G401.6 (cell line): Measurements from ENCODE around the gene BAK1.
"Not testable (repeated sequence)": the region's sequence is repeated elsewhere in the genome, so short reads cannot be mapped to it uniquely, and the experiment has no call there.

Source experiments
- FAIRE-seq: peaks from 2 replicates; lab custom pipeline; 2012; peaks lifted over from hg19 to GRCh38; lab: Jason Lieb, UNC

BAK1 gene

DNA sequence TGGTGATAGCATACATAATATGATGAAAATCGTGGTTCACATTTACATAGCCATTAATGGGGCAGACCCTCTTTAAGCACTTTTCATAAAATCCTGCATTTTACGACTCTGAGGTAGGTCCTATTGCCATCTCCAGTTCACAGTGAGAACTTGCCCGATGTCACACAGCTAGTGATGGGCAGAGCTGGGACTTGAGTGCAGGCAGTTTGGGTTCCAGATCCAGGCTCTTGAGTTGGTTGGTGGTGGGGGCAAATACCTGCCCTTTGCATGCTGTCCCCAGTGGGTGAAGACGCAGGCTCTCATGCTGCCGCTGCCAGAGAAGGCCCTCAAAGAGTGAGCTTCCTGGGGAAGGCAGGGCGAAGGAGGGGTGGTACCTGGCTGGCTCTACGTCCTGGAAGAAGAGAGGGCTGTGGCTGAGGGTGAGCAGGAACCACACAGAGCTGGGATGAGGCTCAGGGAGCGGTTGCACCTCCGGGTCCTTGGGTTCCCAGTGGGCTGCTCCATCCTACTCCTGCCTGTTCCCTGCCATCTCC lies 6.1 kb upstream of the BAK1 start:
- FAIRE-seq: no peak

DNA sequence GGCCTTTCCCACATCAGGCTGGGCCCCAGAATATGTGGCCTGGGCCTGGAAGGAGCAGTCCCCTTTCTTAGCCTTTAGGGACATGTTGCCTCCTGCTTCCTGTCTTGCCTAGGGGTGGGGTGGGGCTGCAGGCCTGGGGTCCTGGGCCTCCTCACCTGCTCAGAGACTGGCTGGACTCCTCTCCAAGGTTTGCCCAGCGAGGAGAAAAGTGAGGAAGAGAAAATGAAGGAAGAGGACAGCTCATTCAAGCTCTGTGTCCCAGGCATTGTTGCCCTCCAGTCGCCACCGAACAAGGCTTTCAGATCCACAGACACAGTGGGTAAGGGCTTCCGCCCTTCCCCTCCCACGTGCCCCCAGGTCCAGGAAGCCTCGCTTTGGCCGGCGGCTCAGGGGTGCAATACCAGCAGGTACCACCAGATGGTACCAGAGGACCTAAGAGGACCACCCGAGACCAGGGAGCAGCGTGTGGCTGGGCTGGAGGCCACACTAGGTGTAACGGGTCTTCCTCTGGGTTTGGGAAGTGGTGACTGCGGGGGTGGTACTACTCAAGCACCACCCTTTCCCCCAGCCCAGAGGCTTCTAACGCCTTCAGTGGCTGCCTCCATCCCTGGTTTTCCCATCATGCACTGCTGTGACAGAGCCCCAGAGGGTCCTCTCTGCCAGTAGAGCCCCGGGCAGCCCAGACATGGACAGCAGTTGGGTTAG lies 5.5 kb upstream of the BAK1 start:
- no peak for FAIRE-seq

DNA sequence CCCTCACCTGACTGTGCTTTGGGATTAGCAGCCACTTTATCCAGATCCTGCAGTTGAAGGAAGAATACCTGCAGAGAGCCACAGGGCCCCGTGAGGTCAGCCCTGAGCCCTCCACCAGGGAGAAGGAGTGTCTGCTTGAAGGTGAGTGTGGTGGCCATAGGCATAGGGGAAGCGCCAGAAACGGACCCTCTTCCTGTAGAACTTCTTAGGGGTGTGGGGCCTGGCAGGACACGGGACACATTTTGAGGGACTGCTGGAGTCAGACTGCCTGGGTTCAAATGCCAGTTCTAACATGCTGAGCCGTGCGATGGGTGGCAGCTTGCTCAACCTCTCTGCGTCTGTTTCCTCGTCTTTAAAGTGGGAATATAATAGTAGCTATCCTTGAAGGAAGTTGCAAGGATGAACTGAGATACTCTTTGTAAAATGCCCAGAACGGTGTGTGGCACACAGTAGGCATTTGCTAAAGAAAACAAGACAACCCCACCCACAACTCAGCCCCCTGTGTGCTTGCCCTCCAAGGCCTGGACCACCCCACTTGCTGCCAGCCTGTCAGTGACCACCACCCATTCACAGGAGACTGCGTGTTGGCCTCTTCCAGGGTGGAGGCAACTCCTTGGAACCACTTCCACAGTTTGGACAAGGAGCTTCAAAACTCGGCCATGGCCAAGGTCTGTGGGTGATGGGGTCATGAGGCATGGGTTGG lies 4.8 kb upstream of the BAK1 start:
- FAIRE-seq: no peak

DNA sequence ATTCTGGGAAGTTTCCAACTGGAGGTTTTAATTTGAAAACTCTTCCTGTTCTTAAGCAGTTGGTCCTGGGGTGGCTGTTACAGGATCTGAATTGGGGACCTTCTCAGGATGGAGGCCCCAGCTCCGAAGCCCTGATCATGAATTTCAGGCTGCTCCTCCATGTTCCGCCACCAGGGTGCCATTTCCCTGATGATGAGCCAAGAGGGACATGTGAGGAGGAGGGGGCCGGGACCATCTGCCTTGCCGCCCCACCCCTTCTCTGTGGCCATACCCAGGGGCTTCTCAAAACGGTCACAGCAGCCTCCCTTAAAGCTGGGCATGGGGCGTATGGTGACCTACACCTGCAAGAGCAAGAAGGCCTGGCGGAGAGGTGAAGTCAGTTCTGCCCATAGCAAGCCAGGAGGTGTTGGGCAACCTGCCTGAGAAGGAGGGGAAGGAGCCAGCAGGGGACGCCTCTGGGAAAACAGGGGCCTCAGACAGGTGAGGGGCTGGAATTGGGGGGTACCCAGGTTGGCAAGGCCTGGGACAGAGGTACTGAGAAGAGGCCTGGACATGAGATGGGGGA lies 3.6 kb upstream of the BAK1 start:
- no peak for FAIRE-seq

DNA sequence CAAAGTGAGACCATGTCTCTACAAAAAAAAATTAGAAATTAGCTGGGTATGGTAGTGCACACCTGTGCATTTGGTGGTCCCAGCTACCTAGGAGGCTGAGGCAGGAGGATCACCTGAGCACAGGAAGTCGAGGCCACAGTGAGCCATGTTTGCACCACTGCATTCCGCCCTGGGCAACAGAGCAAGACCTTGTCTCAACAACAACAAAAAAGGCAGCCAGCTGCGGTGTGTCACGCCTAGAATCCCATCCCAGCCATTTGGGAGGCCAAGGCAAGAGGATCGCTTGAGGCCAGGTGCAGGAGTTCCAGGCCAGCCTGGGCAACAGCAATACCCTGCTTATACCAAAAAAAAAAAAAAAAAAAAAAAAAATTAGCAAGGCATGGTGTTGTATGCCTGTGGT lies 1.1 kb upstream of the BAK1 start:
- no peak for FAIRE-seq

DNA sequence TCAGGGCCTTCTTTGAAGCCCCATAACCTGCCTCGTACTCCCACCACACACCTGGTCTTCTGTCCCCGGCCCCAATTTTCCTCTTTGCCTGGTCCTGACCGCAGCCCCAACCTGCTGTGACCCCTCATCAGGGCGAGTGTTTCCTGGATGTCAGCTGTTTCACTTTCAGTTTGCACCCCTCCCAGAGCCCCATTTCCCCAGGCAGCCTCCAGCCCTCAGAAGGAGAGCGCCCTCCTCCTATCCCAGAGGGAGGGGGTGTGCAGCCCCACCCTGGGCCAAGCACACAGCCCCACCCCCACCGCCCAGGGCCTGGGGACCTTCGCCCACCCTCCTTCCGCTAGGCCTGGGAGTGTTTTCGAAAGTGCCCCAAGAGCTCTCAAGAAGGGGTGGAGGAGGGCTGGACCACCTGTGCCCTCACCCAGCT lies 1.5 kb downstream of the BAK1 start:
- FAIRE-seq: no peak

DNA sequence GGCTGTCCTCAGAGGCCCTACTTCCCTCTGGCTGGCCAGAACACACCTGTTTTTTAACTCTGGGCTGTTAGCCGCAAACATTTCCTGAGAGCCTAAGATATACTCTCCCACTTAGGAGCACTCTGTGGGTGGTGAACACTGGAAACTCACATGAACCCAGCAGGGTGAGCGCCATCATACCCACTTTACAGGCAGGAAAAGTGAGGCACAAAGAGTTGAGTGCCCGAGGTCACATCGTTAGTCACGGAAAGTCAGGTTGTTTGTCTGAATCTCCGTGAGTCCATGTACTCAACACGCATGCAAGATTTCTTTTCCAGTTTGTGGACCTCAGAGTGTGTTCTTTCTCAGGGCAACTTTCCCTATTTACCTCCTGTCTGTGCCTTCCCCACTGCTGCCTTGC lies 1.9 kb downstream of the BAK1 start:
- FAIRE-seq: no peak

DNA sequence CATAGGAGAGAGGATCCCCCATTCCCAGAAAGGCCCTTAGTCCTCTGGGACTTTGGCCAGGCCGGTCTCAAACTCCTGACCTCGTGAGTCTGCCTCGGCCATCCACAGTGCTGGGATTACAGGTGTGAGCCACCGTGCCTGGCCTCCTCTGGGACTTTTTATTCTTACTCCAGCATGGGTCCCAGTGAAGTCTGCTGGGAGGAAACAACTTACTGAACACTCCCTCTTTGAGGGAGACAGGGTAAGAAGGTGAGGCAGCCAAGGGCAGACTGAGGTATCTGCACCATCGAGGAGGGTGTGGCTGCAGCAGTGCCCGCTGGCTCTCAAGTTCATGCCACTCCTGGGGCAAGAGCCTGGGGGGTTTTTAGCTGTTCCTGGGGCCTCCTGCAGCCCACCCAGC lies 2.4 kb downstream of the BAK1 start:
- no peak for FAIRE-seq

DNA sequence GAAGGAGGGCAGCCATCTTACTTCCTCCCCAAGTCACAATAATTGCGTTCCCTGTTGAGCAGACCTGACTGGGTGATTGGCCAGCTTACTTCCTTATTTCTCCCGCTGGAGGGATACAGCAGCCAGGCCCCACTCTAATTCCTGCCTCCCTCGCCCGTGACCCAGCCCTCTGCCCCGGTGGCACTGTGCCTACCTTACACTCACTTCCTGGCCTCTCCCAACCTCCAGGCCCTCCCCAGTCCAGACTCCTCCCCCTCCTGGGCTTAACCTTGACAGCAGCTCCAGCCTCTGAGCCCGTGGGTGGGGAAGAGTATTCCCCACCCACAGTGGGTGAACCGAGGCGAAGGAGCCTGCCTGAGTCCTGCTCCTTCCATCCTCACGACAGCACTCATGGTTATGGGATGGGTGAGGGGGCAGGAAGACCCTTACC lies 3.0 kb downstream of the BAK1 start:
- FAIRE-seq: no peak

DNA sequence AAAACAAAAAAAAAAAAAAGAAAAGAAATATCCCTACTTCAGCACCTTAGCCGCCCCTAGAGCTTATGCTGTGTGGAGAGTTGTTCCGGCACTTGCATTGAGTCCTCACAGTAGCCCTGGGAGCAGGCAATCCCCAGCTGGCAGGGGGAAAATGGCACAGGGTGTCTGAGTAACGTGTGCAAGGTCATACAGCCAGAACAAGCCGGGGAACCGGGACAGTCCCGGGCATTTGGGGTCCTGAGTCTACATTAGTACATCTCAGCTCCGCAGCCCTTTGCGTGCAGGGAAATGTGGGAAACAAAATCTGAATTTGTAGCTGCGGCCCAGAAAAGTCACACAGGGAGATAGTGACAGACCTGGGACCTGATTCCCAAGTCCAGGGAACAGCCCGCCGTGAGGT lies 3.4 kb downstream of the BAK1 start:
- no peak for FAIRE-seq

DNA sequence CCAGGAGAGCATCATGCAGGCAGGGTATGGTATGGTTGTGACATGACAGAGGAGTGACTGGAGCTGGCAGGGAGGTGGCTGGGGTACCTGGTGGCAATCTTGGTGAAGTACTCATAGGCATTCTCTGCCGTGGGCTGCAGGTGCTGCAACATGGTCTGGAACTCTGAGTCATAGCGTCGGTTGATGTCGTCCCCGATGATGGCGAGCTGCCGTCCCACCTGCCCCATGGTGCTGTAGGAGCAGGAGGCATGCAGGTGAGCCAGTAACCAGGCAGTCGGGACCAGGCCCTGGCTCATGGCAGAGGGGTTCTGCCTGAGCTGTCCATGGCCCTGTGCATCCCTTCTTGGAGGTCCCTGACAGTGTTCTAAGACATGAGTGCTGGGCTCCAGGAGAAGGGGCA lies 4.9 kb downstream of the BAK1 start:
- no peak for FAIRE-seq

DNA sequence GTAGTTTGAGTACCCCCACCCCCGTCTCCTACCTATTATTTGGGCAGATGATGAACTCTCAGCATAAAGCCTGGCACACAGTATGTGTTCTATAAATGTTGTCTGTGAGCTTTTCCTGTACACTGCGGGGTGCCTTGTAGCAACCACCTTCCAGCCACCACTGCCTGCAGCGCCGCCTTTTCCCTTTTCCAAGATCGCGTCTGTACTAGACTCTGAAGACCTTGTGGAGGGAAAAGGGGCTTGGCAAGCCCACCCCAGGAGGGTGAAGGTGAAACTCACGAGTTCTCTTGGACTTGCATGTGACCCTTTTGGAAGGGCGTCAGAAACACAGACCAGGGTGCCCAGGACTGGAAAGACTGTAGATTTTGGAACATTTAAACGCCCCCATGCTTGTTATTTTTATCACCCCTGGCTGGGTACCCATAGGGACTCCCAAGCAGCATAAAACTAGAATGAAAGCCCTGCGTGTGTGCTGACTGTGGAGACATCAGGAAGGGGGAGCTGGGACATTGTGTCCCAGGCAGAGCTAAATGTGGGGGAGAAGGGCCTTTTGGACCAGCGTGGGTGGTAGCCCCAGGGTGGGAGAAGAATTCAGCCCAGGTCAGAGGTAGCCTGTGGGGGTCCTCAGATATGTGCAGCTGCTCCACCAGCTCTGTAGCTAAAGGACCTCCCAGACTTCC lies 8.3 kb downstream of the BAK1 start:
- no peak for FAIRE-seq

DNA sequence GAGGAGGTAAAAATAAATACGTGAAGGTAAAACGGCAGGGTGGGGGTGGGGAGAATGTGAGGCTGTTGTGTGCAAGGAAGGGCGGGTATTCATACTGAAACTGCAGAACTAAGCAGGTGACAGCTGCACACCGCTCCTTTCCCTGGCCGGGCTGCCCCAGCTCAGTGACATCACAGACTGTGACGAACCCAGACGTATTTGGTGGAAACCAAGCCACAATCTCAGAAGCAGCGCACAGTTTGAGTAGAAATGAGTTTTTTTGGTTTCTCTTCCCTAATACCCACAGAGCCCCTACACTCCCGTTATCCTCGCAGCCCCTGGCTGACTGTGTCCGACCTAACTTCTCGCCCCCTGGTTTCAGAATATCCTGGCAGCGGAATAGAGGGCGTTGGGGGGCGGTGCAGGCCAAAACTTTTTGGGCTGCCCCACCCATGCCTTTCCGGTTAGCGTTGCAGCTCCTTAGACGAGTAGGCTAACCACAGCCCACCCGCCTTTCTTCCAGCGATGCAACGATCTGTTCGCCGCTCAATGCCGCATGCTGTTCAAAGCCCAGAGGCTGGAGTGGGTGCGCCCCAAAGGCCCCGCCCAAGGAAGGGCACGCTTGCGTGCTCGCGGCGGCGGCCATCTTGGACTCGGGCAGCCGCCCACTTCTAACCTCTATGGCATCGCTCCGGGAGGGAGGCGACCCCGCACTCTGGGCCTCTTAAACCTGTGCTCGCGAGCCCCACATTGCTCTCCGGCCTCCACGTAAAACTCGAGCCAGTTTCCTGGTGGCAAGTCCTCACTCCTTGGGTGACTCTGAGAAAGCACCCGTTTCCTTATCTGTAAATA lies 9.1 kb downstream of the BAK1 start:
- FAIRE-seq: no peak

DNA sequence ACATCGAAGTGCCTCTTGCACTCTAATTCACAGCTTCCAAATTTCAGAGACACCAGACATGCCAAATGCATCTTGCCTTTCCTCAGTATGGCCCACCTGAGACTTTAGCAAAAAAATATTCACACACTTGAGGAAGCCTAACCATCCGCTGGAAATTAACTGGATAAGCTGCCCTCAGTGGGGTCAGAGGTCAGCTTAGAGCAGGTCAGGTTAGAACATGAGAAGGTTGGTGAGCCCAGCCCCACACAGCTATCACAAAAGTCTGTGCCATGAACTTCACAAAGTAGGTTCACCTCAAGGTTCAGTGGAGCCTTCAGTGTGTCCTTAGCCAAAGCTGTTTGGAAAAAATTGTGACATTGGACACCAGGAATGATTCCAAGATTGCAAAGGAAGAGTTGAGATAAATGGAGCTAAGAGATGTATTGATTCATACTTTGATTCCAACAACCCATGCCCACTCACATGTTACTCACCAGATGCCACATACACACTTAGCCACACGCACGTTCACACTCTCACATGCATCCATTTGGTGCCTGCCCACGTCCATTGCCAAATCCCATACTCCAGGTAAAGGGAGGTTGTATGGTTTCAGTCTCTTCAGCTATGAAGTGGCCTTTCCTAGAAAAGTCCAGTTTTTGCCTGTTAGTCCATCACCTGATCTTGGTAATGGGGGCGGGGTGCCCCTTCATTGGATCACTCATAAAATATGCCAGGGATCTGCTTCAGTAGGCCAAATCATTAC lies 11.1 kb downstream of the BAK1 start:
- no peak for FAIRE-seq

DNA sequence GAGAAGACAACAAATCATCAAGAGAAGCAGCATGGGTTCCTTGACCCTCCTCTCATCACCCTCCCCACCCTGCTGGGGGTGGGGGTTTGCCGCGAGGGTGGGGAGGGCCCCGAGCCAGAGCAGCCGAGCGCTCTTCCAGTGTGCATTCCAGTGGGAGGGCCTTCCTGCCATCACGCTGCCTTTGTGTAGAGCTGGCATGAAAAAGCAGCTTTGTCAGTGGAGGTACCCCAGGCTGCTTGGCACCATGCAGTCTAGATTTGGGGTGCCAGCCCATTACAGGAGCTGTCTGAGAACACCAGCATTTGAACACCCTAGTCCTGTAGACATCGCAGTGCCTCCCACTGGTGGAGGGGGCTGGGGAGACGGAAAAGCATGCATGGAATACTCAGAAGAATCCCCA lies 12.2 kb downstream of the BAK1 start:
- FAIRE-seq: no peak

DNA sequence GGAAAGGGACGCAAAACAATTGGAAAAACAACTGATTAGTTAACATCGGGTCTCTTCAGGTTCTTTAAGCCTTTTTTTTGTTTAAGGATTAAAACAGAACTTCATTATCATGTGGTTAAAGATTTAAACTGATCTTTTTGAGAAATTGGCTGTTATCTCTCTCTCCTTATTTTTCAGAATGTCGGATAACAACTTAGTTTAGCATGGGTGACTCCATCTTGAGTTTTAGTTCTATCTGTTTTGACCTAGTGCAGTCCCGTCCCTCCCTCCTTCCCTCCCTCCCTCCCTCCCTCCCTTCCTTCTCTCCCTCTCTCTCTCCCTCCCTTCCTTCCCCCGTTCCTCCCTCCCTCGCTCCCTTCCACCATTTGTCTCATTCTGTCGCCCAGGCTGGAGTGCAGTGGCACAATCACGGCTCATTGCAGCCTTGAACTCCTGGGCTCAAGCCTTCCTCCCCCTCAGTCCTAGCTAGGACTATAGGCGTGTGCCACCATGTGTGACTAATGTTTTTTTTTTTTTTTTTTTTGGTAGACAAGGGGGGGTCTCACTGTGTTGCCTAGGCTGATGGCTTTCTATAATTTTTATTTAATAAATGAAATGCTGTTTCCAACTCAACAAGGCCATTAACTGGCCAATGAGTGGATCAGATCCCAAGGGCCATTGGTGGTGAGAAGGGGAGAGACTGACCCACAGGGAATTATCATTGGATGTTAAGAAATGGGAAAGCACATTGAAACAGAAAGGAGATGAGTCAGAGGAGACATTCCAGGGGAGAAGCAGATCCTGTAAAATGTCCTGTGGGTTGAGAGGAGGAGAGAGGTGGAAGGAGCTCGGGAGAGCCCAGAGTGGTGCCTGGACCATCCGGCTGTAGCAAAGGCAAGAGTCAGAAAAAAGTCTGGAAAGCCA lies 13.6 kb downstream of the BAK1 start:
- no peak for FAIRE-seq

DNA sequence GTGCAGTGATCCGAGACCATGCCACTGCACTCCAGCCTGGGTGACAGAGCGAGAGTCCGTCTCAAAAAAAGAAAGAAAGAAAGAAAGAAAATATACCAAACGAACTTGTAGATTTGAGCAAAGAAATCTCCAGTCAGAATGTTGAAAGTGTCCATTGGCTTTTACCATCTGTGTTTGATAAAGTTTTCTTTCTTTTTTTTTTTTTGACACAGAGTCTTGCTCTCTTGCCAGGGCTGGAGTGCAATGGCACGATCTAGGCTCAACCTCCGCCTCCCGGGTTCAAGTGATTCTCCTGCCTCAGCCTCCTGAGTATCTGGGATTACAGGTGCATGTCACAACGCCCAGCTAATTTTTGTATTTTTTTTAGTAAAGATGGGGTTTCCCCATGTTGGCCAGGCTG lies 21.3 kb downstream of the BAK1 start:
- FAIRE-seq: no peak

DNA sequence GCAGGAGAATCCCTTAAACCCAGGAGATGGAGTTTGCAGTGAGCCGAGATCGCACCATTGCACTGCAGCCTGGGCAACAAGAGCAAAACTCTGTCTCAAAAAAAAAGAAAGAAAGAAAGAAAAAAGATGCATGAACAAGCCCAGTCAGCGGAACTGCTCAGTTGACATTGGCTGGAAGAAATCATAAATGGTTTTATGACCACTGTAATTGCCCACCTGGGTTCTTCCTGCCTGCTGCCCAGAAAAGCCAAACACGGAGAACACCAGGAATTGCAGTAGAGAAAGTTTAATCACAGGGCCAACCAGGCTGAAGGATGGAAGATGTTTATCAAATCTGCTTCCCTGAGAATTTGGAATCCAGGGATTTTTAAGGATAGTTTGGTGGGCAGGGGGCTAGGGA lies 22.7 kb downstream of the BAK1 start:
- FAIRE-seq: no peak

DNA sequence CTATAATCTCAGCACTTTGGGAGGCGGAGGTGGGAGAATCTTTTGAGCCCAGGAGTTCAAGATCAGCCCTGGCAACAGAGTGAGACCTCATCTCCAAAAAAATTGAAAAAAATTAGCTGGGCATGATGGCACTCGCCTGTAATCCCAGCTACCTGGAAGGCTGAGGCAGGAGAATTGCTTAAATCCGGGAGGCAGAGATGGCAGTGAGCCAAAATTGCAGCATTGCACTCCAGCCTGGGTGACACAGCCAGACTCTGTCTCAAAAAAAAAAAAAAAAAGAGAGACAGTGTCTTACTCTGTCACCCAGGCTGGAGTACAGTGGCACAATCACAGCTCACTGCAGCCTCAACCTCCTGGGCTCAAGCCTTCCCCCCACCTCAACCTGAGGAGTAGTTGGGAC lies 27.2 kb downstream of the BAK1 start:
- not testable (repeated sequence) for FAIRE-seq

DNA sequence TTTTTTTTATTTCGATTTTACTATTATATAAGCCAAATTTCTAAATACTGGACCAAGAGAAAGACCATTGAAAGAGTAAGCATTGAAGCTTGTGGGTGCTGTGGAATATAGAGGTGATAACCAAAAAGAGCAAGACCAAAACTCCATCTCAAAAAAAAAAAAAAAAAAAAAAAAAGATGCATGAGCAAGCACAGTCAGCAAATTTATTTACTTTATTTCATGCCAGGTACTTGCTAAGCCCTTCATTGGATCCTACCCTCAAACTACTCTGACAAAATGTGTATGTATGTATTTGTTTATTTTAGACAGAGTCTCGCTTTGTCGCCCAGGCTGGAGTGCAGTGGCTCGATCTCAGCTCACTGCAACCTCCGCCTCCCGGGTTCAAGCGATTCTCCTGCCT lies 27.8 kb downstream of the BAK1 start:
- no peak for FAIRE-seq
